D341Med (cell line): Measurements from ENCODE around the gene ANP32B.
"Not testable (repeated sequence)": the region's sequence is repeated elsewhere in the genome, so short reads cannot be mapped to it uniquely, and the experiment has no call there.

ENCODE experiments used
- DNase-seq: peaks from one replicate; pipeline ENCODE4 v3.0.0; 2012; ENCODE audit warnings: low spot score

The ANP32B gene

DNA sequence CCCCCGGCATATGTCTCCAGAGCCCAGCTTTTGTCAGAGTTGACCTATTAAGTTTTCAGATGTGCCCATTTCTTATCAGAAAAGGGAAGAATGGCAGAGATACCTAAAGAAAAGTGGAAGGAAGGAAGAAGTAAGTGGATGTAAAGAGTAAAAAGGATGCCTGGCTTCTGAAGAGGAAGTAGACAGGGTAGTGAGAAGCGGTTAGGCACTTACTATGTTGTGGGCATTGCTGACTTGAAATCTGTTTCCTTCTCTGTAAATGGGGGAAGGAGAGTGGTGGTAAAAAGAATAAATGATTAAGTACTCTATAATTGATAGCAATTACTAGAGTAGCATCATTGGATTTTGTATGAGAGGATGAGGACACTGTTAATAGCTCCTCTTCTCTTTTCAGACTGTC lies 9.9 kb downstream of the ANP32B start:
- DNase-seq, result no peak

DNA sequence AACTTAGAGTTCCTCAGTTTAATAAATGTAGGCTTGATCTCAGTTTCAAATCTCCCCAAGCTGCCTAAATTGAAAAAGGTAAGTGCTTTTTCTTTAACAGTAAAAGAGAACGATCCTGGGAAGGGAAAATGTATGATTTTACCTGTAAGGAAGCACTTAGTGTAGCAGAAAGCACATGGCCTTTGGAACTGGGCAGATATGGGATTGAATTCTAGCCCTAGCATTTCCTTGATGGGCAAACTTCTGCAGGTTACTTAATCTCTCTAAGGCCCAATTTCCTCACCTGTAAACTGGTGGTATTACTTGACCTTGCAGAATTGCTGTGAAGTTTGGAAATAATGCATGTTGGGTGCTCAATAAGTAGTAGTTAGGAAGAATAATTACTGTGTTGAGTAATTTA lies 11.6 kb downstream of the ANP32B start:
- no peak for DNase-seq

DNA sequence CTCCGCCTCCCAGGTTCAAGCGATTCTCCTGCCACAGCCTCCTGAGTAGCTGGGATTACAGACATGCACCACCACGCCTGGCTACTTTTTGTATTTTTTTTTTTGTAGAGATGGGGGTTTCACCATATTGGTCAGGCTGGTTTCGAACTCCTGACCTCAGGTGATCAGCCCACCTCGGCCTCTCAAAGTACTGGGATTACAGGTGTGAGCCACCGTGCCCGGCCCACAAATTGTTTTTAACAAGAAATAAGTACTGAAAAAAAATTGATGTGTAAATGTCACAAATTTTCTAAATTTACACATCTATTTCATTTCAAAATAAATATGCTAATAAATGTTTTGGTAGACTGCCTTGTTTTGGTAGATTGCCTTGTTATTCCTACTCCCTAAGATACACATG lies 13.5 kb downstream of the ANP32B start:
- DNase-seq, result not testable (repeated sequence)

GRCh38 chr9:97997330-97998276 lies 14.5 kb downstream of the ANP32B start:
- DNase-seq, result no peak

DNA sequence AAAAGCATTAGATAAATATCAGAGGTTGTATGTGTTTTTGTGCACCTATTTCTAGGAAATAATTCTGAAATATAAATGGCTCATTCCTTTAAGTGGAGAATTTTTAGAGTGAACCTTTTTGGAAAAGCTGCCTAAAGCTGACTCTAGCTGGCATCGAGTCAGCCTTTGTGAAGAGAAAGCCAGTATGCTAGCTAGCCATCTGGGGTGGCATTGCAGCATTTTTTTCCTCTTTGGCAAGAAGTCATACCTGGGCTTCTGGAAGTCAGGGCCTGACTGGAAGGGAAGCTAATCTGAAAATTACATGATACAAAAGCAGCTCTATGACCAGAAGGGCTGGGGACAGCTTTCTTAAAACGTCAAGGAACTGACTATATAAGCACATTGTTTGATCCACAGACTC lies 19.7 kb downstream of the ANP32B start:
- DNase-seq, result peak; percentile 54

DNA sequence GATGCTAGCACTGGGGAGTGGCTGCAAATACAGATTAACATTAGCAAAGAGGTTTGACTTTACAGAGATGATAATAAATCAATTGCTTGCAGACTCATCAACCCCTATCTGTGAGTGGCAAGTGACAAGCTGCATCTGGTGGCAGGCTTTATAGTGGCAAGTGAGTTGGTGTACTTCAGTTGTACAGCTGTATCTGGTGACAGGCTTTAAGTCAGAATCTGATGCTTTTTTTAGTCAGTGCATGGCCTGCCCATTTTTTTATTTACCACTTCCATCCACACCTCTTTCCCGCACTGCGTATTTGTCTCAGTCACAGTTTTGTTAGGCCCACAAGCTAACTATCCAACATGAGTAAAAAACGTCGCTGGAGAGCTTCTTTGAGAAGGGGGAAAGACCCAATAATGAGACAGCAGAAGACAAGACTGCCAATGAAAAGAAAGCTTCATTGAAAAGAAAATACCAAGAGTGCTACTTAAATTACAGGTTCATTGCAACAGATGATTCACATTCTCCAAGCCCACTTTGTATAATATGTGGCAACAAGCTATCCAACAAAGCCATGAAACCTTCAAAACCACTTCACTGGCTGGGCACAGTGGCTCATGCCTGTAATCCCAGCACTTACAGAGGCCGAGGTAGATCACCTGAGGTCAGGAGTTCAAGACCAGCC lies 23.1 kb downstream of the ANP32B start:
- DNase-seq, result no peak

DNA sequence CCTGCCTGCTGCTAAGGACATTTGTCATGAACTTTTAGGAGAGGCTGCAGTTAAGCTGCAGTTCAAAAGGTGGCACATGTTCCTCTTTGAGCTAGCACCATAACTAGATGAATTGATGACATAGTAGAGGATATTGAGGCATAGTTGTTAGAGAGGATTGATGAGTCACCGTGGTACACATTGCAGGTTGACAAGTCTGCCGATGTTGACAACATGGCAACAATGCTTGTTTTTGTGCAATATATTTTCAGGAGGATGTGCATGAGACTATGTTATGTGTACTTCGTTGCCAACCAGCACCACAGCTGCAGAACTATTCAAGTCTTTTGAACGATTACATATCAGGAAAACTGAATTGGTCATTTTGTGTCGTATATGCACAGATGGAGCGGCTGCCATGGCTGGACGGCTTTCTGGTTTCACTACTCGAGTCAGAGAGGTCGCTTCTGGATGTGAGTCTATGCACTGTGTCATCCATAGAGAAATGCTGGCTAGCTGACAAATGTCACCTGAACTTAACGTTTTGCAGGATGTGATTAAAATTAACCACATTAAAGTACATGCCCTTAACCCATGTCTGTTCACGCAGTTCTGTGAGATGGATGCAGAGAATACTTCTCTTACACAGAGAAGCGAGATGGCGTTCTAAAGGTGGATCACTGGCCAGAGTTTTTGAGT lies 24.2 kb downstream of the ANP32B start:
- no peak for DNase-seq

DNA sequence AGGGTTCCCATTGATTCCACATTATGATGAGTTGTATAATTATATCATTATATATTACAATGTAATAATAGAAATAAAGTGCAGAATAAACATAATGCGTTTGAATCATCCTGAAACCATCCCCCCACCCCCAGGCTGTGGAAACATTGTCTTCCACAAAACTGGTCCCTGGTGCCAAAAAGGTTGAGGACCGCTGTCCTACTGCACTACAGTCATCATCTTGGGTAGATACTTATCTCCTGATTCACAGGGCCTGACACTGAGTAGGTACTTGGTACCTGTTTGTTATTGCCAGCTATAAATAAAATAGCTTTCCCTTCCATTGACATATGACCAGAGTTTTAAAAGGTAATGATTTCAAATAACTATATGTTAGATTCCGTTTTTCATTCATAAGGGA lies 25.6 kb downstream of the ANP32B start:
- no peak for DNase-seq

DNA sequence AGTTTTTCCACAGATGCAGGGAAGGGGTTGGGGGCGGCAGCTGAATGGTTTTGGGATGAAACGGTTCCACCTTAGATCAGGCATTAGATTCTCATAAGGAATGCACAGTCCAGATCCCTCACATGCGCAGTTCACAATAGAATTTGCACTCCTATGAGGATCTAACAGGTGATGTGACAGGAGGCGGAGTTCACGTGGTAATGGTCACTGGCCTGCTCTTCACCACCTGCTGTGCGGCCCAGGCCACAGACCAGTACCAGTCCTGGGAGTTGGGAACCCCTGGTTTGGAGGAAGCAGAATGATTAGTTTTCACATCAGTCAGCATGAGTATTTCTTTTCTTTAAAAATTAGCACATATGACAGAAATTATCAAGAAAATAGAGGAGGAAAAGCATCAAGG lies 26.3 kb downstream of the ANP32B start:
- DNase-seq, result no peak

DNA sequence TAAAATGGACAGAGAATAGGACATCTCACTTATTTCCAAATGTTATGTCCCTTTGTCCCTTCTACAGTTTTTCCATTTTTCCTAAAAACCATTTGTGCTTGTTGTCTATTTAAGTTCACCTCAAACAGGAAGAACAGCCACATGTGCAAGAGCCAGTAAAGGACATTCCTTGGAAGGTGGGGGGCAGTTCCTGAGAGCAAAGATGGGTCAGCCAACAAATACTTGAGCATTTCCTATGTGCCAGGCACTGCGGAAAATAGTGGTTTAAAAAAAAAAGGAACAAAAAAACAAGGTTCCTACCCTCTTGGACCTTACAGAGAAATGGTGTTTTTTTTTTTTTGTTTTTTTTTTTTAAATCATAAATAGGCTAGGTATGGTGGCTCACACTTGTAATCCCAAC lies 26.8 kb downstream of the ANP32B start:
- DNase-seq, result no peak

- no peak for DNase-seq
Observed at GRCh38 chr9:98010445-98010844, 27.3 kb downstream of the ANP32B start.

DNA sequence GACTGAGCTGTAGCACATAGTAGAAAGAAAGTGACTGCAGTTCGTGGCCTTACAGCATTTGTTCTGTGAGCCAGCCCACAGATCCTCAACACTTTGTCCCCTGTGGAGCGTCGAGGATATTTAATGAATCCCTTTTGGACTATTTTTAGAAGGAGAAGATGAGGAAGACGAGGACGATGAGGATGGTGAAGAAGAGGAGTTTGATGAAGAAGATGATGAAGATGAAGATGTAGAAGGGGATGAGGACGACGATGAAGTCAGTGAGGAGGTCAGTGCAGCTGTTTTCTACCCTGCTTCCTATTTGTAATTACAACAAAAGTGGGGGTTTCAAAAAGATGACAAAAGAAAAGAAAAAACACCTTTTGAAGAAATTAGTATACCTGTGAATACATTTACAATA lies 28.0 kb downstream of the ANP32B start:
- no peak for DNase-seq

- DNase-seq, result no peak
Observed at GRCh38 chr9:98016137-98016680, 33.1 kb downstream of the ANP32B start.

- no peak for DNase-seq
Observed at GRCh38 chr9:98017306-98017705, 34.2 kb downstream of the ANP32B start.

GRCh38 chr9:98018347-98018746 lies 35.2 kb downstream of the ANP32B start:
- no peak for DNase-seq

DNA sequence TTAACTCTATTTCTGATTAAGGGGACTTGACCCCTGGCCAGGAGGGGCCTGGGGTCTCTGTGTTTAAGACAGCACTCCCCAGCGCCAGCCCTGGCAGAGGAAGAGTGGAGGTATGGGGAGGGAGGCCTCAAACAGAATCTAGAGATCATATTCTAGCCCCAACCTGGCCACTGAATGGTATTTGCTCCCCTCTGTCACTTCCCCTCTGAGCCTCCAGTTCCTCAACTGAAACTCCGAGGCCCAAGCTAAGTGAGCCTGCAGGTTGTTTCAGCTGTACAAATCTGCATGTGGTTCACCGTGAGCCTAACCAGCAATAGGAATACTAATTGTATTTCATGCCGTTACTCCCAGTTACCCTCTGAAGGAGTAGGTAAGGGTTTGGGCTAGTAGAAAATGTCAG lies 36.0 kb downstream of the ANP32B start:
- no peak for DNase-seq

DNA sequence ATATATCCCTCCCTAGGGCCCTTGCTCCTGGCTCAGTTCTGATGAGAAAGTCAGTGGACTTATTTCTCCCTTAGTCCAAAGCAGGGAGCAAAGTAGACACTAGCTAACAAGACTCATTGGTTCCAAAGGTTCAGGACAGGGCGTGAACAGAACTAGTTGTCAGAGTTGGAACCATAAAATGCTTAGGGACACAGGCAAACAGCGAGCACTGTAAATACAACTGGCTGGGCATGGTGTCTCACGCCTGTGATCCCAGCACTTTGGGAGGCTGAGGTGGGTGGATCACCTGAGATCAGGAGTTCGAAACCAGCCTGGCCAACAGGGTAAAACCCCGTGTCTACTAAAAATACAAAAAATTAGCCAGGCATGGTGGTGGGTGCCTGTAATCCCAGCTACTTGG lies 36.7 kb downstream of the ANP32B start:
- not testable (repeated sequence) for DNase-seq

DNA sequence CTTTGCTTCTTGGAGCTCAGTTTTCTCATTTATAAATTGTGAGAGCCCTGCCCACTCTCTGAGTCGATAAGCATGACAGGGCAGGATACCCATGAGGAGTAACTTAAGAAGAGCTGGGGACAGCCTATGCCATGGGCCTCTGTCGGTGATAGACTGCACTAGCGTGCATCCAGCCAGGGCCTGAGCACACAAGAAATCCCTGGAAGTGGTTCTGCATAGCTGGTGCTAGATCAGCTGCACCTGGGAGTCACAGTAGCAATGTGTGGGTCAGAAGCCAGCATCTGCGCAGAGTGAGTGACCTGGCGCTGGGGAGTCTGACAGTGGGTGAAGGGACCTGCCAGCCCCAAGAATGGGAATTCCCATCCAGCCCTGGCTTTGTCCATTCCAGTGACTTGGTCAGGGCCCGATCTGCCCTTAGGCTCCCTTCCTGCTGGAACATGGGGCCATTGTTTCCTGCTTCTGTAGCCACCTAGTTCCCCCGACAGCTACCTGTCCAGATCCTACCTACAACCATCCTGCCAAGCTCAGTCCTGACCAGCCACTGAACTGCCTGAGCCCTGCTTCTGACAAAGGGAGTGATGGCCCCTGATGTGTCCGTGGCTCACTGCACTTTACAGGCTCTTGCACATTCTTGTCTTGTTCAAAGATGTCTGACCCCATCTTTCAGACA lies 37.5 kb downstream of the ANP32B start:
- no peak for DNase-seq

DNA sequence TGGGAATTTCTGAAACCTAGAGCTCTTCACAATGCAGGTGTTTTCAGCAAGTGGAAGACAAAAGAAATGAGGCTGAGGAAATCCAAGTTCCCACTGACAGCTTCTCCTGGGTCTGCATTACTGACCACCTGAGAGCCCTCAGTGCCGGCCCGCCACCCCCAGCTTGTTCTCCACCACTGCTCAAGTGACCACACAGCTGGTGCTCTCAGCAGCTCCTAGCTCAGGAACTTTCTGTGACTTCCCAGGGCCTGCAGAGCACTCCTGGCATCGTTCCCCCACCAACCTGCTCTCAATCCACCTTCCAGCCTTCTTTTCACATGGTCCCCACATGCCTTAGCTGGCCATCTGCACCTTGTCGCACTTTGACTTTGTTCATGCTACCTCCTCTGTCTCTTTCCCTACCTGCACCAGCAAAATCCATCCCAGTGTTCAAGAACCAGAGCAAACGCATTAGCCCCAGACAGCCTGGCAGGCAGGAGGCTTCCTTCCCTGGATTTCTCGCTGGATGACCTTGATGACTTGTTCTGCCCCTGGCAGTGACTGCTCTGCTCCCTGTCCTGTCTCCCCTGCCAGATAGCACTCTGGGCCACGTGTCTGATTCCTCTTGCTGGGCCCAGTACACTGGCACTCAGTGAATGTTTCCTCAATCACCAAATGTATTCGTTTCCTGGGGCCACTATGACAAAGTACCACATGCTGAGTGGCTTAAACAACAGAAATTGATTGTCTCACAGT lies 38.3 kb downstream of the ANP32B start:
- DNase-seq, result no peak

DNA sequence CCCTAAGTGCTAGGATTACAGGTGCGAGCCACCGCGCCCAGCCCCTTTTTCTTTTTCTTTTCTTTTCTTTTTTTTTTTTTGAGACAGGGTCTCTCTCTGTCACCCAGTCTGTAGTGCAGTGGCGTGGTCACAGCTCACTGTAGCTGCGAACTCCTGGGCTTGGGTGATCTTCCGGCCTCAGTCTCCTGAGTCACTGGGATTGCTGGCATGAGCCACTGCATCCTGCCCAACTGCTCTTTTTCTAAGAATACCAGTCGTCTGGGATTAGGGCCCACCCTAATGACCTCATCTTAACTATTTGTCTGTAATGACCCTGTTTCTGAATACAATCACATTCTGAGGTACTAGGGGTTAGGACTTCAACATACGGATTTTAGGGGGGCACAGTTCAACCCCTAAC lies 39.3 kb downstream of the ANP32B start:
- DNase-seq, result no peak

- DNase-seq, result no peak
Observed at GRCh38 chr9:98024702-98025101, 41.6 kb downstream of the ANP32B start.
